GM19328 (cell line): Measurements from ENCODE around the gene DPT.

Experiments
- ATAC-seq: cut with Tn5 transposase; IDR thresholded peaks from one replicate; pipeline ENCODE4 v1.9.1; 2021; ENCODE audit warnings: mild to moderate bottlenecking, moderate library complexity; ENCODE audit not compliant: unreplicated experiment

The DPT gene

GRCh38 chr1:168736520-168736919, 7.5 kb upstream of the DPT start:
- ATAC-seq = no peak

GRCh38 chr1:168735974-168736373, 7.0 kb upstream of the DPT start:
- no peak for ATAC-seq

GRCh38 chr1:168734946-168735345, 5.9 kb upstream of the DPT start:
- ATAC-seq = no peak

GRCh38 chr1:168734271-168734670, 5.3 kb upstream of the DPT start:
- ATAC-seq = no peak

GRCh38 chr1:168733241-168733640, 4.2 kb upstream of the DPT start:
- ATAC-seq = no peak

GRCh38 chr1:168732736-168733135, 3.7 kb upstream of the DPT start:
- ATAC-seq = no peak

GRCh38 chr1:168731244-168731953, 2.4 kb upstream of the DPT start:
- no peak for ATAC-seq

DNA sequence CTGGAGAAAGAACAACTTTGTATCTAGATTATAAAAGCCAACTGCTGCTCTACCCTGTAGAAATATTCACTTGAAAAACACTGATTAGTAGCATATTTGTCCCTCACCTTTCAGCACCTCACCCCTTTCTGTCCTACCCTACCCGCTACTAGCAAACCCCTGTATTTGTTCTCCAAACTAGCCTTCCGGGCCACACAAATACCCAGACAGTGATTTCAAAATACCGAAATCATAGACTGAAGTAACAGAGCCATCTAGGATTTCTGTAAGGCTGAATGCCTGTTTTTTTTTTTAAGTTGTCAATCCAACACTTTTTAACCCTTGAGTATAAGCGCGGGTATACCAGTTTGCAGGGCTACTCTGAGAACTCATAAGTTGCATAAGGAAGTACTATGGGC, 398 bp upstream of the DPT start:
- no peak for ATAC-seq

GRCh38 chr1:168726719-168727118, 2.3 kb downstream of the DPT start:
- no peak for ATAC-seq

GRCh38 chr1:168726281-168726680, 2.7 kb downstream of the DPT start:
- no peak for ATAC-seq

GRCh38 chr1:168725831-168726230, 3.2 kb downstream of the DPT start:
- no peak for ATAC-seq

DNA sequence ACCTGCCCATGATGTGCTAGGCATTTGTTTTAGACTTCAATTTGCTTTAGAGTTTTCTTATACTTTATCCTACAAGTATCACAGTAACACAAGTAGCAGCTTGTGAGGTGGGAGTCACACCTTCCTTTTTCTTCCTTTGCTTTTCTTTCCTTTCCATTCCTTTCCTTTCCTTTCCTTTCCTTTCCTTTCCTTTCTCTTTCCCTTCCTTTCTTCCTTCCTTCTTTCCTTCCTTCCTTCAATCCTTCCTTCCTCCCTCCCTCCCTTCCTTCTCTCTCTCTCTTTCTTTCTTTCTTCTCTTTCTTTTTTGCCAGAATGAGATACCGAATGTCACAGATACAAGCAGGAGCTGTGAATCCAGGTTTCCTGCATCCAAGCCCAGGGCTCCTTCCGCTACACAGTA, 3.9 kb downstream of the DPT start:
- no peak for ATAC-seq

GRCh38 chr1:168723000-168723399, 6.0 kb downstream of the DPT start:
- no peak for ATAC-seq

DNA sequence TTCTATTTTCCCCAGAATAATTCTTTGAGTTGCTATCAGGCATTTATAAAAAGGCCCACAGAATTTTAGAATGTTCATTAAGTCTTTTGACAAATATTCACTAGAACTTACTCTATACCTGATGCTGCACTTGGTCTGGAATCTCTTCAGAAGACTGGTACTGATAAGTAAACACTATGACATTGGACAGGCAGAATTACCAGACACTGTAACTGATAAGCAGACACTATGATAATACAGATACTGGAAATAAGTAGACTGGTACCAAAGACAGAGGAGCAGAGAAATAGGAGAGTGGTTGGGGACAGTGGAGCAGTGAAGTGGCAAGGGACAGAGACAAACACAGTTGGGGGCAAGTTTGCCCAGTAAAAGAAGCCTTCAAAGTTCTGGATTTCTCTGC, 8.2 kb downstream of the DPT start:
- no peak for ATAC-seq

DNA sequence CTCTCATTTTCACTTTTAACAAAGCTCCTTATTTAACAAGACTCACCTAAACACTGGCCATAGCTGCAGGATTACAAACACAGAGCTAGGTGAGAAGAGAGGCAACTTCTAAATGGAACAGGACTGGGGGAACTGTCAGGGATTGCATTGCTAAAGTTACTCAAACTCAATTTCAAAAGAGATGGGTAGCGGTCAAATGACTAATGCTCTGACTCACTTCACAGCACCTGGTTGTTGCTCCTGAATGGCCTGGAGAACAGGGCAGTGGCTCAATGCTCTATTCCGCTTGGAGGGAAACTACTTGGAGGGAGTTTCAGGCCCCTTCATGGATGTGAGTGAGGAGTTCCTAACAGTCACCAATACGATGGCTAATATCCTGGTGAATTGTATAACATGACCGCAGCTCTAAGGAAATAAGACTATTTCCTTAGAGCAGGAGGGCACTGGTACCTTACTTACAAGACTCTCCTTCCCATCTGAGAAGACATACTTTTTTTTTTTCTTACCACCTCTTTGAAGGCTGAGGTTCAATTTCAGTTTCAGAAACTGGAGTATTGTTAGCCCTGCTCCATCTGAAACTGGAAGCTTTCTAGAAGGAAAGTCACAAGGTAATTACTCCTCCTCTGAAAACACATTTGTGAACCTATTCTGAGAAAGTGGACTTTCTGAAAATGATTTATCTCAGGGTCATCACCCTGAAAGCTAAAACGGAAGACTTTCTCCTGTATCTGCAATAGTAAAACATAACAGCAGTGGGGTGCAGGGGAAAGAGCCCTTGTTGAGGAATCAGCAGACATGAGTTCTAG, 9.5 kb downstream of the DPT start:
- no peak for ATAC-seq

- no peak for ATAC-seq
Observed at GRCh38 chr1:168717906-168718891, 10.8 kb downstream of the DPT start.

- ATAC-seq = no peak
Observed at GRCh38 chr1:168714012-168714411, 15.0 kb downstream of the DPT start.

DNA sequence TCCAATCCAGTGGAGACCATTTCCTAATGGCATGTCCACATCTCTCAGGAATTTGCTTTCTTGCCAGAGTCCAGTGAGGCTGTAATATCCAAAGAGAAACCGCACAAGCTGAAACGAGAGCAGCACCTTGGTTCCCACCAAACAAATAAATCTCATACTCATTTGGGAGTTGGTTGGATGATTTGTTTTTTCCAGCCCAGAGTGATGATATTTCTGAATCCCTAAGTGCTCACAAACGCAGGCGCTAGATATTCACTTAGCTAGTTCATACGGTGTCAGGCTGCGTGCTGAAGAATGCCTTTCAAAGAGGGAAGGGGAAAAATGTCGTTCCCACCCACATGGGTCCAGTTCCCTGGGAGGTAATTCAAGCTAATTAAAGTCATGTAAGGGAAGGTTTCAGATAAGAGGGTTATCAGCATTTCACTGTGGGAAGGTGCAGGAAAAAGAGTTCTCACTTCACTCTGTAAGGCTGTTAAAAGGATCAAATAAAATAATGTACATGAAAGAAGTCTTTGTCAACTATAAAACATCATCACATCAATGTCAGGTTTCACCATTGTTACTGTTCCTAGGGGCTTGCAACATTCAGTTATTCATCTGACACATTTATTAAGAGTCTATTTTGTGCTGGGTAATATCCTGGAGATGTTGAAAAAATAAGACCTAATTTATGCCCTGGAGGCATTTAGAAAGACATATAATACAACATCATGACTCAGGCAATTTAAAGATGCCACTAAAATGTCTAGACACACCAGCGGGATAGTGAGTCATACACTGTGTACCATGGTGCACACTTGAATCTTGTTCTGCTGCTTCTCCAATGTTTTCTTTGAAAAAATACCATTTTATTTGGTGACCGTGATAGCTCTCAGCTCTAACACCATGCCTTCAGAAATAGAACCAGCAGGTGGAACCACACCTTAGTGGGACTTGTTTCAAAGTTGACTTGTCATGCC, 19.3 kb downstream of the DPT start:
- ATAC-seq = no peak

DNA sequence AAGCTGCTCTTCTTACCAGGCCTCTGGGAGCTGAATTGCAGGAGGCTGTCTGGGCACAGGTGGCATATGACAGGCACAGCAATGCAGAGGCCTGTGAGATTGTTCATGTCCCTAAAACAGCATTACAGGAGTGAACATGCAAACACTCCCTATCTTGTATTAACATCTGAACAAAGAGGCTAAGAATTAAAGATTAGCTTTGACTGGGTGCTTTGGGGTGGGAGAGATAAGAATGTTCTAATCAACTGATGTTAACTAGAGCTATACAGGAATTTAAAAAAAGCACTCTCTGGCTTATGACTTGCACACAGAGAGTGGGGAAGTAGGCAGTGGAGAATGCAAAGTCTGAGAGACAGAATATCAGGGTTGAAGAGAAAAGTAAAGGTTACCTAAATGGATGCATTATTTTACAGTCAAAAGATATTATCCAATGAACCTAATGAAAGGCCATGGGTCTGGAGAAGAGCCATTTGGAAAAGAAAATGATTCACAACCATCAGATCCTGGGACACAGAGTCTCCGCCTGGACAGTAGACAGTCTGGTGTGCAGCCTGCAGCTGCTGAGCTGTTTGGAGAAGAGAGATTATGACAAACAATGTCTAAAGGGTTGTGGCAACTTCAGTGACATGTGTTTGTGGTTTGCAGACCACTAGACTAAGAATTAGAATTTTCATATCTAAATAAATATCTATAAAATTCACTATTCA, 20.2 kb downstream of the DPT start:
- ATAC-seq = no peak
